Cardiac fibroblast (primary cell): ENCODE measurements around the gene BTK.

Experiments
- DNase-seq, 2 donors: peaks; one replicate each; pipeline versions ENCODE4 v3.0.0 to v3.0.0-alpha.2; 2010; ENCODE audit warnings: low read depth in 2 of 2
- H3K4me3 ChIP-seq, 2 donors: replicated peaks in 1 of 2; 1 replicate in 1 of 2; 2 replicates in 1 of 2; pipeline ENCODE4 v1.5.1; 2011; ENCODE audit warnings: low read depth in 2 of 2, low read length in 2 of 2, mild to moderate bottlenecking in 2 of 2, moderate library complexity in 1 of 2
- CTCF ChIP-seq: IDR thresholded peaks from one replicate; pipeline ENCODE4 v1.5.1; 2011; ENCODE audit warnings: low read depth, mild to moderate bottlenecking, low read length, inconsistent platforms

BTK gene

GRCh38 chrX:101386542-101386885 is 523 bp upstream of the BTK start:
- DNase-seq: no peak
- TF ChIP-seq CTCF: no peak
- no peak overlapping the region for H3K4me3 ChIP-seq

- DNase-seq: no peak
- no peak for TF ChIP-seq CTCF
- no peak overlapping the region for H3K4me3 ChIP-seq
Observed at GRCh38 chrX:101385026-101385684, 836 bp downstream of the BTK start.

- no peak for DNase-seq
- no peak for TF ChIP-seq CTCF
- no peak overlapping the region for H3K4me3 ChIP-seq
Observed at GRCh38 chrX:101383679-101384205, 2.2 kb downstream of the BTK start.

GRCh38 chrX:101377547-101377946 is 8.4 kb downstream of the BTK start:
- H3K4me3 ChIP-seq: no peak overlapping the region
- TF ChIP-seq CTCF: no peak
- DNase-seq: no peak

GRCh38 chrX:101370888-101371504 is 15.0 kb downstream of the BTK start:
- no peak for TF ChIP-seq CTCF
- no peak overlapping the region for H3K4me3 ChIP-seq
- no peak for DNase-seq

- TF ChIP-seq CTCF: no peak
- H3K4me3 ChIP-seq: no peak overlapping the region
- DNase-seq: no peak
Observed at GRCh38 chrX:101369687-101370086, 16.3 kb downstream of the BTK start.
